ENCODE results near the gene BASP1.
"Not testable (repeated sequence)": the region's sequence is repeated elsewhere in the genome, so short reads cannot be mapped to it uniquely, and the experiment has no call there.

GRCh38 chr5:17249841-17250240, 32.4 kb downstream of the BASP1 start:
- TF ChIP-seq POLR2A, CTCF (IDR thresholded peaks at IDR 0.05): not testable (repeated sequence)
